Activated T-cell treated with anti-CD3 and anti-CD28 coated beads, Interleukin-2, amount 50 U/mL, for 4 hours (primary cell): ENCODE results near the gene GARNL3. TPM values are rescaled to one million over a fixed set of nuclear protein-coding genes. Genes with fewer than 3 reads are reported as not detected.

ENCODE experiments used
- ATAC-seq, 2 donors: fragments of 200-7000 bp; cut with Tn5 transposase; one replicate each; pipeline ENCODE4 v1.10.0; 2021
- DNase-seq: peaks from one replicate; pipeline ENCODE4 v3.0.0-alpha.2; 2020
- H3K27me3 Mint-ChIP-seq: one replicate; pipeline ENCODE4 v1.8.0; 2021; ENCODE audit warnings: low read depth, mixed read lengths
- H3K36me3 Mint-ChIP-seq: one replicate; pipeline ENCODE4 v1.8.0; 2022; ENCODE audit warnings: mixed read lengths; ENCODE audit not compliant: insufficient read depth
- H3K4me1 Mint-ChIP-seq: one replicate; pipeline ENCODE4 v1.8.0; 2021; ENCODE audit warnings: low read depth, mixed read lengths
- H3K4me3 Mint-ChIP-seq: one replicate; pipeline ENCODE4 v1.8.0; 2021; ENCODE audit warnings: mild to moderate bottlenecking, moderate library complexity, mixed read lengths
- H3K9me3 Mint-ChIP-seq: one replicate; pipeline ENCODE4 v1.8.0; 2021; ENCODE audit warnings: mixed read lengths
- total RNA-seq, 3 donors: library from RNA; stranded (reverse); gene quantifications; one replicate each; pipeline ENCODE4 v1.2.1, GENCODE V29; 2021

GARNL3 gene
- total RNA-seq, 3 donors from 2014 or later: 0.66 to 1.5 (median 0.66) TPM

DNA sequence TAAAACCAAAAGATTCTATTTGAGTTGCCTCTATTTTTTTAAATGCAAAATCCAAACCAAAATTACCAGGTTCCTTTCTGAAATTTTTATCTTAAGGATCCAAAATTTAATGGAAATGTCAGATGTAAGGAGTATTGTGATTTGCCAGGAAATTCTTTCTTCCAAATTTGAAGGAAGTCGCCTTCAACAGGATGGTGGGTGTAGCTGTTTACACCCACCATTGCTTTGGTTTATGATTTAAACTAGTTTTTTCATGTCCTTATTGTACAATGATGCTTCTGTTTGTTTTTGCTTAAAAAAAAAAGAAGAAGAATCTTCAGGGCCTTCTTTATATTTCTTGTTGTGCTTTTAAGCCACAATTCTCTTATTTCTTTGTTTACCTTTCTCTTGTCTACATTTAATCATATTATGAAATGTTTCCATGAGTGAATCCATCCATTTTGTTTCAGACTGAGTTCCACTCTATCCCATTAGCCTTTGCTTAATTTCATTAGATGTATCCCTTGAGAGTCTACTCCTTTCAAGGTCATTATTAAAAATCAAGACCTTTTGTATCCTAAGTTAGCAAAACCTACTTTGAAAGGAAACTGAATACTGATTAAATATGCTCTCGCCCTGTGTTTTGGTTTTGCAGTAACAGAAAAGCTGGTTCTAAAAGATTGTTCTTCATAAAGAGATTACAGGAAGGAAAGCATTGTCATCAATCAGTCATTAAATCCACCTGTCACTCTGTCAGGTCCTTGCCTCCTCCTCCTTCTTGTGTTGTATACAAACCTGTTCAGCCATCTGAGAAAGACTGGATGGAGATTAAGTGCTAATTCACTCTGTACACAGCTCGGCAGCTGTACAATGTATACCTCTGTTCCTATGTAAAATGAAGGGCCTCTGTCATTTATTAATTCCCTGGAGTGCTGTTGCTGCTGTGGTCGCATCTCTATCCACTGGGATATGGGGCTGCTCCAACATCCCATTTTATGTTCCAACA is 86.9 kb downstream of the GARNL3 start:
- DNase-seq (no peak), ATAC-seq (no peak)
- Mint-ChIP-seq H3K4me1 (no peaks in the 10 kb centered on the region), H3K27me3 (peaks cover 16% of the 10 kb centered on the region), H3K9me3 (no peaks in the 10 kb centered on the region), H3K4me3 (no peak overlapping the region), H3K36me3 (peaks cover 3% of the 10 kb centered on the region)

DNA sequence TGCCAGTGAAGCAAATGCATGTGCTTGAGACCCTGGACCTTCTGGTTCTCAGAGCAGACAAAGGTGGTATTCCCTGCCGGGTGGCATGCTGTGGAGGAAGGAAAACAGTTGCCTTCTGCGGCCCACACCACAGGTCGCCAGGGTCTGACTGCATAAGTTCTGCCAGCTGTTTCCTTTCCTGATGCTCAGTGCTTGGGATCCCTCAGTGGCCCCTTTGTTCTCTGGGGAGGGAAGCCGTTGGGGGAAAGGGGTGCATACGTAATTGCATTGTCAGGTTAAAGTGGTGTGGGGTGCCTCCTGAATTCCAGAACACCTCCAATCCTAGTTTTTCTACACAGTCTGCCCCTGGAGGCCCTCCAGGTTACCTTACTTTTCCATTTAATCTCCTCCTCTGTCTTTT is 89.3 kb downstream of the GARNL3 start:
- Mint-ChIP-seq H3K36me3 (peaks cover 3% of the 10 kb centered on the region), H3K4me1 (no peaks in the 10 kb centered on the region), H3K4me3 (no peak overlapping the region), H3K27me3 (peaks cover 16% of the 10 kb centered on the region), H3K9me3 (no peaks in the 10 kb centered on the region)
- ATAC-seq (no peak), DNase-seq (no peak)

DNA sequence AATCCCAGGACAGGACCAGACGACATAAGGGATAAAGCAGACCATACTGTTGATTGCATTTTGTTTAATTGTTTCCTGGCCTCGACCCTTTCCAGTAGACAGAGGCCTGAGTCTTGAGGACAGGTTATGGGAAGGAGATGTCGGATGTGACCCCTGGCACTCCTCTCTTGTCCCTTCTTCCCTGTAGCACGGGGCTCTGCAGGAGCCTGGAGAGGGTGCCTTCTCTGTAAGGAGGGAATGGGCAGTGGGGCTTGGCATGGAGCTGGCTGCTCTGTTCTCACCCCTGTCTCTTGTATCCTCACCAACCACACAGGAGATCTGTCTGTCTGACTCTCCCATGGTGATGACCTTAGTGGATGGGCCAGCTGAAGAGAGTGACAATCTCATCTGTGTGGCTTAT is 92.3 kb downstream of the GARNL3 start:
- Mint-ChIP-seq H3K4me1 (peaks cover 3% of the 10 kb centered on the region), H3K27me3 (peaks cover 10% of the 10 kb centered on the region), H3K4me3 (no peak overlapping the region), H3K36me3 (peaks cover 3% of the 10 kb centered on the region), H3K9me3 (no peaks in the 10 kb centered on the region)
- ATAC-seq: no peak
- no peak for DNase-seq

- ATAC-seq (no peak), DNase-seq (no peak)
- Mint-ChIP-seq H3K36me3 (peaks cover 3% of the 10 kb centered on the region), H3K27me3 (peaks cover 8% of the 10 kb centered on the region), H3K9me3 (no peaks in the 10 kb centered on the region), H3K4me3 (no peak overlapping the region), H3K4me1 (peaks cover 3% of the 10 kb centered on the region)
Measured at GRCh38 chr9:127358023-127358535, 93.5 kb downstream of the GARNL3 start.

GRCh38 chr9:127358770-127359169 is 94.2 kb downstream of the GARNL3 start:
- Mint-ChIP-seq H3K36me3 (peaks cover 3% of the 10 kb centered on the region), H3K4me3 (no peak overlapping the region), H3K27me3 (peaks cover 9% of the 10 kb centered on the region), H3K4me1 (peaks cover 3% of the 10 kb centered on the region), H3K9me3 (no peaks in the 10 kb centered on the region)
- ATAC-seq: no peak
- DNase-seq: no peak

DNA sequence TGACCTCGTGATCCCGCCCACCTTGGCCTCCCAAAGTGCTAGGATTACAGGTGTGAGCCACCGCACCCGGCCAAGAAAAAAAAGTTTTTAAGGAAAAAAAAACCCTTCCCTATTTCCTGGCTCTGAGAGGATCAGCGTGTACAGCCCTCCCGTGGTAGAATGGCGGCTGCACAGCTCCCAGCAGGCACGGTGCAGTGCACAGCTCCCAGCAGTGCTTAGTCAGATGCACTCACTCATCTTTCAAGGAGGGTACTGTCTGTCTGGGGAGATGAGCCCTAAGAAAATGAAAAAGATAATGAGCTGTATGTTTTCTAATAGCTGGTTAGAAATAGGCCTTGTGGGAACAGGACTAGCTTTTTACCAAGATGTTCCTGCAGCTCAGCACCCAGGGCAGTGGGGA is 95.7 kb downstream of the GARNL3 start:
- H3K9me3 Mint-ChIP-seq: no peaks in the 10 kb centered on the region
- no peak for DNase-seq
- H3K36me3 Mint-ChIP-seq: peaks cover 2% of the 10 kb centered on the region
- H3K27me3 Mint-ChIP-seq: peaks cover 9% of the 10 kb centered on the region
- no peak for ATAC-seq
- no peak overlapping the region for H3K4me3 Mint-ChIP-seq
- H3K4me1 Mint-ChIP-seq: peaks cover 3% of the 10 kb centered on the region

DNA sequence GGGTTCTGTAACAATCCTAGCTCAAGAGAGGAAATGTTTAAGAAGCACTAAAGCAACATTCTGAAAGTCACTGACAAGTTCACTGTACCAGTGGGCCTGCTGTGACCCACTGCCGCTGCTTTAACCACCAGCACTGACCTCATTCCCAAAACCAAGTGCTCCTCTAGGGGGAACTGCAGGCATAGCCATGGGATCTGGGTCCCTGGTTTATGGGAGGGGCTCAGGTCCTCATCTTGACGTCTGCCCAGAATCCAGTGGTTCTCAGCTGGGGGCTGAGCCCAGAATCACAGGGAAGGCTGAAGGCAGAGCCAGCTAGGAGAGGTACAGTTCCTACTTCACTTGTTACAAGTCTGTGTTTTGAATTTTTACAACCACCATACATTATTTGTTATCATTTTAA is 96.3 kb downstream of the GARNL3 start:
- ATAC-seq (no peak), DNase-seq (no peak)
- Mint-ChIP-seq H3K27me3 (peaks cover 9% of the 10 kb centered on the region), H3K9me3 (no peaks in the 10 kb centered on the region), H3K4me3 (no peak overlapping the region), H3K36me3 (no peaks in the 10 kb centered on the region), H3K4me1 (peaks cover 3% of the 10 kb centered on the region)

GRCh38 chr9:127361561-127361960 is 97.0 kb downstream of the GARNL3 start:
- no peak for ATAC-seq
- no peaks in the 10 kb centered on the region for H3K9me3 Mint-ChIP-seq

GRCh38 chr9:127362829-127363228 is 98.3 kb downstream of the GARNL3 start:
- ATAC-seq: no peak
- no peaks in the 10 kb centered on the region for H3K36me3 Mint-ChIP-seq
- H3K27me3 Mint-ChIP-seq: peaks cover 10% of the 10 kb centered on the region

More at GRCh38 chr9:127361561-127361960, 97.0 kb downstream of the GARNL3 start:
- DNase-seq: no peak
- H3K4me3 Mint-ChIP-seq: no peak overlapping the region
- peaks cover 3% of the 10 kb centered on the region for H3K4me1 Mint-ChIP-seq
- H3K27me3 Mint-ChIP-seq: peaks cover 9% of the 10 kb centered on the region
- H3K36me3 Mint-ChIP-seq: no peaks in the 10 kb centered on the region

DNA sequence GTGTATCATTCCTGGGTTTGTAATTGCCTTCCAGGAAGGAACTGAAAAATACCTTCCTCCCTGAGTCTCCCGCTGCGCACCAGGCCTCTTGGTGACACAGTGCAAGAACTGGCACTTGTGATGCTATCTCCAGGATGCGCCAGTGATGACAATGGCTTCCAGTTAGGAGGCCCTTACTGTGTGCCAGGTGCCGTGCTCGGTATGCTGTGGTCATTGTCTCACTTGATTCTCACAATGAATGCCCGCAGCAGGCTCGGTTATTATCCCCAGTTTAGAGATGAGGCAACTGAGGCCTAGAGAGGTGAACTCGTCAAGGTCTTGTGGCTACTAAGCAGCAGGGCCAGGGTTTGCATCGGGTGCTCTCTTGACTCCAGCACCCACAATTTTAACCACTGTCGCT is 100.9 kb downstream of the GARNL3 start:
- peaks cover 30% of the 10 kb centered on the region for H3K27me3 Mint-ChIP-seq
- no peak overlapping the region for H3K4me3 Mint-ChIP-seq
- H3K36me3 Mint-ChIP-seq: no peaks in the 10 kb centered on the region
- DNase-seq (no peak), ATAC-seq (no peak)
- no peaks in the 10 kb centered on the region for H3K9me3 Mint-ChIP-seq
- peaks cover 3% of the 10 kb centered on the region for H3K4me1 Mint-ChIP-seq

More at GRCh38 chr9:127362829-127363228, 98.3 kb downstream of the GARNL3 start:
- peaks cover 3% of the 10 kb centered on the region for H3K4me1 Mint-ChIP-seq
- H3K4me3 Mint-ChIP-seq: no peak overlapping the region
- no peaks in the 10 kb centered on the region for H3K9me3 Mint-ChIP-seq
- no peak for DNase-seq

- Mint-ChIP-seq H3K36me3 (no peaks in the 10 kb centered on the region), H3K27me3 (peaks cover 40% of the 10 kb centered on the region), H3K4me3 (no peak overlapping the region), H3K4me1 (peaks cover under 1% of the 10 kb centered on the region), H3K9me3 (no peaks in the 10 kb centered on the region)
- no peak for DNase-seq
- ATAC-seq: no peak
Measured at GRCh38 chr9:127366594-127366993, 102.0 kb downstream of the GARNL3 start.

GRCh38 chr9:127368852-127369402 is 104.4 kb downstream of the GARNL3 start:
- DNase-seq (no peak), ATAC-seq (no peak)
- H3K27me3 Mint-ChIP-seq: peaks cover 48% of the 10 kb centered on the region
- H3K9me3 Mint-ChIP-seq: no peaks in the 10 kb centered on the region
- H3K36me3 Mint-ChIP-seq: no peaks in the 10 kb centered on the region
- no peaks in the 10 kb centered on the region for H3K4me1 Mint-ChIP-seq
- no peak overlapping the region for H3K4me3 Mint-ChIP-seq

DNA sequence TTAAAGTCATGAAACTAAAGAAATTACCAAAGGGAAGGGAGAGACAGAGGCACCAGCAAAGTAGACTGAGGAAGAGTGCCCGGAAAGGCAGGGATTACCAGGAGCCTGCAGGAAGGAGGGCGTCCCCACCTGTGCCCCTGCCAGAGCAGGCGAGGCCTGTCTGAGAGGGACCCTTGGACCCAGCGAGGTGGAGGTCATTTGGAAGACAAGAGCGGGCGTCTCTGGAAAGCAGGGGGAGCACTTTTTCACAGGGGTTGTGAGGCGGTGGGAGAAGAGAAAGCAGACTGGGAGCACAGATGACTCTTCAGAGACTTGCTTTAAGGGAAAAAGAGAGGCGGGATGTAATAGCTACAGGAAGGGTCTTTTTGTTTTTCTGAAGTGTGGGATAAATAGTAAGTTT is 104.9 kb downstream of the GARNL3 start:
- Mint-ChIP-seq H3K4me3 (no peak overlapping the region), H3K36me3 (no peaks in the 10 kb centered on the region), H3K4me1 (no peaks in the 10 kb centered on the region), H3K27me3 (peaks cover 51% of the 10 kb centered on the region), H3K9me3 (no peaks in the 10 kb centered on the region)
- ATAC-seq (no peak), DNase-seq (no peak)

DNA sequence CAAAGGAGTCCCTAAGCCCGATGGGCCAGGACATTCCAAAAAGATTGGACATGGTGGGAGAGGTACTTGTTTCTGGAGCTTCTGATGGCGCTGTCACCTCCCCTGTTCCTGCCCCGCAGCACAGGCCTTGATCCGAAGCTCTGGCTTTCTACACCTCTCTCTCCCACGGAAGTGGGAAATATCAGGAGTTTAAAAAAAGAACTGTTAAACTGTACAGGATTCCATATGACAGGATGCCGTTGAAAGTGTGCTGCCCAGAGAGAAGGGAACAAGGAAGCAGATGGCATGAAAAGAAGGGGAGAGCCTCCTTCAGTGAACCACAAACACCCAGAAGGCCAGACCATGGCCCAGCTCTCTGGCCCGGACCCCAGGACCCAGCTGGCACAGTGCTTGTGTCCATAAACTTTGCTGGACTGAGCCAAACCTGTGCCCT is 105.6 kb downstream of the GARNL3 start:
- no peaks in the 10 kb centered on the region for H3K9me3 Mint-ChIP-seq
- H3K36me3 Mint-ChIP-seq: no peaks in the 10 kb centered on the region
- H3K4me3 Mint-ChIP-seq: no peak overlapping the region
- peaks cover 53% of the 10 kb centered on the region for H3K27me3 Mint-ChIP-seq
- ATAC-seq: no peak
- no peaks in the 10 kb centered on the region for H3K4me1 Mint-ChIP-seq
- DNase-seq: no peak
